Dendritic cell treated with granulocyte-macrophage colony-stimulating factor and Interleukin-4, amounts not matched to agents 40 ng/mL and 50 ng/mL, for 4 days (primary cell): ENCODE results near the gene C20orf202.

ENCODE experiments used
- H3K27ac Mint-ChIP-seq: one replicate; pipeline ENCODE4 v1.8.0; 2022; ENCODE audit warnings: mild to moderate bottlenecking, mixed read lengths
- H3K27me3 Mint-ChIP-seq: one replicate; pipeline ENCODE4 v1.8.0; 2022; ENCODE audit warnings: mild to moderate bottlenecking, mixed read lengths
- H3K36me3 Mint-ChIP-seq: one replicate; pipeline ENCODE4 v1.8.0; 2022; ENCODE audit warnings: low read depth, mixed read lengths
- H3K4me1 Mint-ChIP-seq: one replicate; pipeline ENCODE4 v1.8.0; 2022; ENCODE audit warnings: low read depth, mixed read lengths
- H3K4me3 Mint-ChIP-seq: one replicate; pipeline ENCODE4 v1.8.0; 2022; ENCODE audit warnings: mild to moderate bottlenecking, moderate library complexity, mixed read lengths
- H3K9me3 Mint-ChIP-seq: one replicate; pipeline ENCODE4 v1.8.0; 2022; ENCODE audit warnings: mixed read lengths
- intact Hi-C: fragments of 100-400 bp; cut with micrococcal nuclease; formaldehyde crosslinking; loops from one replicate; pipeline ENCODE4 v1.15.0; 2022

Gene C20orf202

GRCh38 chr20:1173698-1174097, 29.6 kb upstream of the C20orf202 start:
- intact Hi-C loops = no loop called here
- no peak overlapping the region for H3K27ac Mint-ChIP-seq
- H3K4me3 Mint-ChIP-seq = no peak overlapping the region
- no peaks in the 10 kb centered on the region for H3K9me3 Mint-ChIP-seq
- H3K4me1 Mint-ChIP-seq = no peaks in the 10 kb centered on the region
- H3K27me3 Mint-ChIP-seq = no peaks in the 10 kb centered on the region
- peaks cover 84% of the 10 kb centered on the region for H3K36me3 Mint-ChIP-seq

GRCh38 chr20:1174787-1175186, 28.5 kb upstream of the C20orf202 start:
- Mint-ChIP-seq H3K27ac (no peak overlapping the region), H3K4me1 (no peaks in the 10 kb centered on the region), H3K4me3 (no peak overlapping the region), H3K36me3 (peaks cover 73% of the 10 kb centered on the region), H3K27me3 (no peaks in the 10 kb centered on the region), H3K9me3 (no peaks in the 10 kb centered on the region)
- intact Hi-C loops = no loop called here

- Mint-ChIP-seq H3K27me3 (peaks cover 3% of the 10 kb centered on the region), H3K9me3 (no peaks in the 10 kb centered on the region), H3K36me3 (peaks cover 55% of the 10 kb centered on the region), H3K4me1 (peaks cover 10% of the 10 kb centered on the region), H3K27ac (peak overlapping the region; percentile 1), H3K4me3 (no peak overlapping the region)
- intact Hi-C loops = no loop called here
These were observed 25.6 kb upstream of the C20orf202 start for GRCh38 chr20:1177680-1178079.

- Mint-ChIP-seq H3K27ac (no peak overlapping the region), H3K36me3 (peaks cover 51% of the 10 kb centered on the region), H3K4me3 (no peak overlapping the region), H3K9me3 (no peaks in the 10 kb centered on the region), H3K4me1 (peaks cover 14% of the 10 kb centered on the region), H3K27me3 (peaks cover 6% of the 10 kb centered on the region)
- intact Hi-C loops = no loop called here
These were observed 25.2 kb upstream of the C20orf202 start for GRCh38 chr20:1178103-1178502.

- Mint-ChIP-seq H3K36me3 (peaks cover 45% of the 10 kb centered on the region), H3K4me3 (no peak overlapping the region), H3K9me3 (no peaks in the 10 kb centered on the region), H3K4me1 (peaks cover 15% of the 10 kb centered on the region), H3K27ac (no peak overlapping the region), H3K27me3 (peaks cover 11% of the 10 kb centered on the region)
- intact Hi-C loops = no loop called here
These were observed 24.6 kb upstream of the C20orf202 start for GRCh38 chr20:1178623-1179022.

- intact Hi-C loops = no loop called here
- H3K4me1 Mint-ChIP-seq = peaks cover 23% of the 10 kb centered on the region
These were observed 22.3 kb upstream of the C20orf202 start for GRCh38 chr20:1180949-1181348.

GRCh38 chr20:1182106-1182505, 21.1 kb upstream of the C20orf202 start:
- Mint-ChIP-seq H3K27ac (peak overlapping the region; percentile 43), H3K27me3 (peaks cover 24% of the 10 kb centered on the region), H3K9me3 (no peaks in the 10 kb centered on the region), H3K36me3 (peaks cover 13% of the 10 kb centered on the region), H3K4me1 (peaks cover 26% of the 10 kb centered on the region), H3K4me3 (peak overlapping the region; percentile 2)
- intact Hi-C loops = no loop called here

More at GRCh38 chr20:1180949-1181348, 22.3 kb upstream of the C20orf202 start:
- Mint-ChIP-seq H3K27me3 (peaks cover 24% of the 10 kb centered on the region), H3K9me3 (no peaks in the 10 kb centered on the region), H3K27ac (no peak overlapping the region), H3K36me3 (peaks cover 24% of the 10 kb centered on the region), H3K4me3 (no peak overlapping the region)

GRCh38 chr20:1183153-1183552, 20.1 kb upstream of the C20orf202 start:
- Mint-ChIP-seq H3K4me3 (no peak overlapping the region), H3K4me1 (peaks cover 26% of the 10 kb centered on the region), H3K27ac (no peak overlapping the region), H3K27me3 (peaks cover 24% of the 10 kb centered on the region), H3K36me3 (peaks cover 7% of the 10 kb centered on the region), H3K9me3 (no peaks in the 10 kb centered on the region)
- intact Hi-C loops = no loop called here

GRCh38 chr20:1184260-1184637, 19.0 kb upstream of the C20orf202 start:
- Mint-ChIP-seq H3K36me3 (peaks cover 7% of the 10 kb centered on the region), H3K27me3 (peaks cover 24% of the 10 kb centered on the region), H3K4me1 (peaks cover 26% of the 10 kb centered on the region), H3K4me3 (peak overlapping the region; percentile 7), H3K27ac (no peak overlapping the region), H3K9me3 (no peaks in the 10 kb centered on the region)
- intact Hi-C loops = no loop called here

GRCh38 chr20:1184638-1185315, 18.5 kb upstream of the C20orf202 start, which contains the start of gene TMEM74B:
Gene TMEM74B, minus strand, starts transcription at chr20:1184981. Its CDS starts 1,180 bp downstream, at chr20:1183801.
- peak within 1 kb of the TSS; percentile 44 for H3K4me3 Mint-ChIP-seq
- H3K36me3 Mint-ChIP-seq = peaks cover 7% of the 10 kb centered on the region
- H3K27ac Mint-ChIP-seq = no peak within 1 kb of the TSS
- intact Hi-C loops = no loop called here
- peaks cover 29% of the 10 kb centered on the region for H3K4me1 Mint-ChIP-seq
- H3K27me3 Mint-ChIP-seq = peaks cover 25% of the 10 kb centered on the region
- peaks cover 5% of the 10 kb centered on the region for H3K9me3 Mint-ChIP-seq

- peak overlapping the region; percentile 24 for H3K4me3 Mint-ChIP-seq
- peaks cover 34% of the 10 kb centered on the region for H3K4me1 Mint-ChIP-seq
- H3K36me3 Mint-ChIP-seq = peaks cover 7% of the 10 kb centered on the region
- H3K27me3 Mint-ChIP-seq = peaks cover 30% of the 10 kb centered on the region
- peaks cover 11% of the 10 kb centered on the region for H3K9me3 Mint-ChIP-seq
- intact Hi-C loops = no loop called here
- no peak overlapping the region for H3K27ac Mint-ChIP-seq
These were observed 17.9 kb upstream of the C20orf202 start for GRCh38 chr20:1185316-1185741.

GRCh38 chr20:1185790-1186334, 17.4 kb upstream of the C20orf202 start:
- H3K27me3 Mint-ChIP-seq = peaks cover 34% of the 10 kb centered on the region
- peaks cover 5% of the 10 kb centered on the region for H3K36me3 Mint-ChIP-seq
- peaks cover 12% of the 10 kb centered on the region for H3K9me3 Mint-ChIP-seq
- H3K27ac Mint-ChIP-seq = no peak overlapping the region
- peak overlapping the region; percentile 44 for H3K4me3 Mint-ChIP-seq
- intact Hi-C loops = no loop called here
- peaks cover 34% of the 10 kb centered on the region for H3K4me1 Mint-ChIP-seq

- Mint-ChIP-seq H3K4me1 (peaks cover 34% of the 10 kb centered on the region), H3K9me3 (peaks cover 12% of the 10 kb centered on the region), H3K27ac (no peak overlapping the region), H3K4me3 (no peak overlapping the region), H3K27me3 (peaks cover 34% of the 10 kb centered on the region), H3K36me3 (no peaks in the 10 kb centered on the region)
- intact Hi-C loops = no loop called here
These were observed 16.8 kb upstream of the C20orf202 start for GRCh38 chr20:1186367-1186991.

GRCh38 chr20:1187605-1188171, 15.6 kb upstream of the C20orf202 start:
- peaks cover 24% of the 10 kb centered on the region for H3K4me1 Mint-ChIP-seq
- no peak overlapping the region for H3K4me3 Mint-ChIP-seq
- no peaks in the 10 kb centered on the region for H3K36me3 Mint-ChIP-seq
- intact Hi-C loops = no loop called here
- peaks cover 12% of the 10 kb centered on the region for H3K9me3 Mint-ChIP-seq
- no peak overlapping the region for H3K27ac Mint-ChIP-seq
- peaks cover 30% of the 10 kb centered on the region for H3K27me3 Mint-ChIP-seq
